WTC11 (cell line): ENCODE results near the gene SLC48A1. TPM values are rescaled to one million over a fixed set of nuclear protein-coding genes. Genes with fewer than 3 reads are reported as not detected.

Experiments
- ATAC-seq: fragments of 200-7000 bp; cut with Tn5 transposase; 2 replicates; pipeline ENCODE4 v1.10.0; 2021; ENCODE audit warnings: mild to moderate bottlenecking, moderate library complexity
- CTCF ChIA-PET: fragments of 300-600 bp; sonication (Branson Sonifier 250); formaldehyde crosslinking; loops from one replicate; lab custom pipeline; 2021; ENCODE audit warnings: antibody characterized with exemption; lab: Charles Lee
- POLR2A ChIA-PET: fragments of 350-600 bp; sonication (Branson Sonifier 250); formaldehyde crosslinking; loops from one replicate; lab custom pipeline; 2021; ENCODE audit warnings: antibody characterized with exemption; lab: Charles Lee
- DNase-seq: peaks from one replicate; pipeline ENCODE4 v3.0.0; 2021; ENCODE audit warnings: low spot score
- H3K27ac Mint-ChIP-seq: 2 replicates; pipeline ENCODE4 v1.8.0; 2021; ENCODE audit warnings: mixed read lengths
- H3K27me3 Mint-ChIP-seq: 2 replicates; pipeline ENCODE4 v1.8.0; 2021; ENCODE audit warnings: low read depth, mild to moderate bottlenecking, moderate library complexity, mixed read lengths
- H3K36me3 Mint-ChIP-seq: 2 replicates; pipeline ENCODE4 v1.8.0; 2021; ENCODE audit warnings: mixed read lengths
- H3K4me1 Mint-ChIP-seq: 2 replicates; pipeline ENCODE4 v1.8.0; 2022; ENCODE audit warnings: mixed read lengths
- H3K4me3 Mint-ChIP-seq: 2 replicates; pipeline ENCODE4 v1.8.0; 2021; ENCODE audit warnings: mild to moderate bottlenecking, moderate library complexity, mixed read lengths
- H3K9me3 Mint-ChIP-seq: 2 replicates; pipeline ENCODE4 v1.8.0; 2021; ENCODE audit warnings: mixed read lengths
- EMX1 ChIP-seq: fragments of 250-450 bp; sonication (Bioruptor Pico); IDR thresholded peaks from 2 replicates; pipeline ENCODE4 v1.8.0; 2021; ENCODE audit warnings: mild to moderate bottlenecking
- GTF2I ChIP-seq: fragments of 250-450 bp; sonication (Bioruptor Pico); conservative IDR thresholded peaks from 2 replicates; pipeline ENCODE4 v1.4.0; 2021; ENCODE audit warnings: mild to moderate bottlenecking
- IRF2 ChIP-seq: sonication (generic); formaldehyde crosslinking; IDR thresholded peaks from 2 replicates; pipeline ENCODE4 v1.8.0; 2022; ENCODE audit warnings: low read depth, missing genetic modification reagents, borderline replicate concordance
- KAT7 ChIP-seq: sonication (generic); formaldehyde crosslinking; IDR thresholded peaks from 2 replicates; pipeline ENCODE4 v1.8.1; 2023; ENCODE audit warnings: missing genetic modification reagents, mild to moderate bottlenecking, borderline replicate concordance
- NFYB ChIP-seq: sonication (generic); formaldehyde crosslinking; conservative IDR thresholded peaks from 2 replicates; pipeline ENCODE4 v1.8.0; 2022; ENCODE audit warnings: low read depth, missing genetic modification reagents
- NR3C1 ChIP-seq: sonication (generic); formaldehyde crosslinking; conservative IDR thresholded peaks from 2 replicates; pipeline ENCODE4 v1.8.1; 2023; ENCODE audit warnings: low read depth, mild to moderate bottlenecking, missing genetic modification reagents
- SMAD4 ChIP-seq: sonication (generic); formaldehyde crosslinking; IDR thresholded peaks from 2 replicates; pipeline ENCODE4 v1.8.0; 2022; ENCODE audit warnings: mild to moderate bottlenecking, missing genetic modification reagents
- ZNF121 ChIP-seq: sonication (generic); formaldehyde crosslinking; IDR thresholded peaks from 2 replicates; pipeline ENCODE4 v1.8.0; 2023; ENCODE audit warnings: missing genetic modification reagents
- ZNF232 ChIP-seq: sonication (generic); formaldehyde crosslinking; IDR thresholded peaks from 2 replicates; pipeline ENCODE4 v1.8.0; 2022; ENCODE audit warnings: mild to moderate bottlenecking, missing genetic modification reagents
- total RNA-seq: library from RNA; stranded (reverse); gene quantifications from 3 replicates; pipeline ENCODE4 v1.2.3, GENCODE V29; 2021
- TF ChIP-seq, protein P1 (sequence below): sonication (generic); formaldehyde crosslinking; IDR thresholded peaks from 2 replicates; pipeline ENCODE4 v1.8.1; 2023; ENCODE audit warnings: mild to moderate bottlenecking, missing genetic modification reagents, borderline replicate concordance
- TF ChIP-seq, protein P2 (sequence below): fragments of 250-450 bp; sonication (Bioruptor Pico); IDR thresholded peaks from 2 replicates; pipeline ENCODE4 v1.9.0; 2021; ENCODE audit warnings: mild to moderate bottlenecking
- TF ChIP-seq, protein P3 (sequence below): fragments of 200-600 bp; IDR thresholded peaks from 2 replicates; pipeline ENCODE4 v1.8.0; 2022; ENCODE audit warnings: antibody characterized with exemption
- TF ChIP-seq, protein P4 (sequence below): sonication (generic); formaldehyde crosslinking; conservative IDR thresholded peaks from 2 replicates; pipeline ENCODE4 v1.8.1; 2023; ENCODE audit warnings: mild to moderate bottlenecking, low read depth, missing genetic modification reagents, moderate library complexity
- TF ChIP-seq, protein P5 (sequence below): sonication (generic); formaldehyde crosslinking; IDR thresholded peaks from 2 replicates; pipeline ENCODE4 v1.8.1; 2023; ENCODE audit warnings: mild to moderate bottlenecking, moderate library complexity, missing genetic modification reagents

SLC48A1 gene
- total RNA-seq, 1 experiment from 2014 or later: 13.8 TPM

DNA sequence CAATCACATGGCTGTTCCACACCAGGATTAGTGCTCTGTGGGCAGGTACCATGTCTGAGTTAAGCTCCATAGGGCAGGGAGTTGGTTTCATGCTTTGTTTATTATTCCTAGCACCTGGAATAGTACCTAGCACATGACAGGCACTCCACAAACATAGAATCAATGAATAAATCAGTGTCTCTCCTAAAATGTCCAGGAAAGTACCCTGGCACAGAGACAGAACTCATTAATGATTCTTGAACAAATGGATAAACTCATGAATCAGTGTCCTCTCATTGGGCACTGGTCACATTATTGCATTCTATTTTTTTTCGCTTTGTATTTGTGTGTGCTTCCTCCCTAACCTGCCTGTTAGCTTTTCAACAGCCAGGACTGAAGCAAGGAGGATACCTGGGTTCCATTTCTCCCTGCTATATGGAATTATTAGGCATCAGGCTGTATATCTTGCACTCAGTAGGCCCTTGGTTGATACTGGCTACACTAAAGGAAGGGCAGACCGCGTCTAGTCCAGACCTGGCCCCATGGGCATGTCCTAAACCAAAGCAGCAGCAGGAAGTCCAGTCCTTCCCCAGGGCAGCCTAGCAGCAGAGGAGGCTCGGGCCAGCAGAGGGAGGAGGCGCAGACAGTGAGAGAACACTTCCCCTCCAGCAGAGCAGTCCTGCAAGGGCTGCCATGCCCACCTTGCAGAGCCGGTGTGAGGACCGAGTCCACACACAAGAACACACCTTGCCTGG lies 28.3 kb downstream of the SLC48A1 start:
- Mint-ChIP-seq H3K27ac (peak overlapping the region; percentile 49; the same call in 1 of the 2 replicates), H3K9me3 (no peaks in the 10 kb centered on the region), H3K36me3 (peaks cover 3% of the 10 kb centered on the region; the same call in 1 of the 2 replicates), H3K4me3 (no peak overlapping the region), H3K4me1 (peaks cover 46% of the 10 kb centered on the region), H3K27me3 (no peaks in the 10 kb centered on the region)
- POLR2A ChIA-PET: no interaction called here
- CTCF ChIA-PET: interaction anchor here (0.9 to 14.9 kb wide), 16 partner anchors 11 to 148 kb away, joined by 3 to 408 read pairs (median 10); partner anchors contain the start of genes SLC48A1 and VDR
- TF ChIP-seq, protein P1, sequence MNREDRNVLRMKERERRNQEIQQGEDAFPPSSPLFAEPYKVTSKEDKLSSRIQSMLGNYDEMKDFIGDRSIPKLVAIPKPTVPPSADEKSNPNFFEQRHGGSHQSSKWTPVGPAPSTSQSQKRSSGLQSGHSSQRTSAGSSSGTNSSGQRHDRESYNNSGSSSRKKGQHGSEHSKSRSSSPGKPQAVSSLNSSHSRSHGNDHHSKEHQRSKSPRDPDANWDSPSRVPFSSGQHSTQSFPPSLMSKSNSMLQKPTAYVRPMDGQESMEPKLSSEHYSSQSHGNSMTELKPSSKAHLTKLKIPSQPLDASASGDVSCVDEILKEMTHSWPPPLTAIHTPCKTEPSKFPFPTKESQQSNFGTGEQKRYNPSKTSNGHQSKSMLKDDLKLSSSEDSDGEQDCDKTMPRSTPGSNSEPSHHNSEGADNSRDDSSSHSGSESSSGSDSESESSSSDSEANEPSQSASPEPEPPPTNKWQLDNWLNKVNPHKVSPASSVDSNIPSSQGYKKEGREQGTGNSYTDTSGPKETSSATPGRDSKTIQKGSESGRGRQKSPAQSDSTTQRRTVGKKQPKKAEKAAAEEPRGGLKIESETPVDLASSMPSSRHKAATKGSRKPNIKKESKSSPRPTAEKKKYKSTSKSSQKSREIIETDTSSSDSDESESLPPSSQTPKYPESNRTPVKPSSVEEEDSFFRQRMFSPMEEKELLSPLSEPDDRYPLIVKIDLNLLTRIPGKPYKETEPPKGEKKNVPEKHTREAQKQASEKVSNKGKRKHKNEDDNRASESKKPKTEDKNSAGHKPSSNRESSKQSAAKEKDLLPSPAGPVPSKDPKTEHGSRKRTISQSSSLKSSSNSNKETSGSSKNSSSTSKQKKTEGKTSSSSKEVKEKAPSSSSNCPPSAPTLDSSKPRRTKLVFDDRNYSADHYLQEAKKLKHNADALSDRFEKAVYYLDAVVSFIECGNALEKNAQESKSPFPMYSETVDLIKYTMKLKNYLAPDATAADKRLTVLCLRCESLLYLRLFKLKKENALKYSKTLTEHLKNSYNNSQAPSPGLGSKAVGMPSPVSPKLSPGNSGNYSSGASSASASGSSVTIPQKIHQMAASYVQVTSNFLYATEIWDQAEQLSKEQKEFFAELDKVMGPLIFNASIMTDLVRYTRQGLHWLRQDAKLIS (CRISPR knock-in tag): no peak
- TF ChIP-seq NFYB (CRISPR knock-in tag) (no peak), KAT7 (CRISPR knock-in tag) (no peak), EMX1 (no peak), ZNF232 (CRISPR knock-in tag) (no peak), NR3C1 (CRISPR knock-in tag) (no peak), IRF2 (CRISPR knock-in tag) (no peak), SMAD4 (CRISPR knock-in tag) (no peak), ZNF121 (CRISPR knock-in tag) (no peak), GTF2I (CRISPR knock-in tag) (no peak)
- TF ChIP-seq, protein P2, sequence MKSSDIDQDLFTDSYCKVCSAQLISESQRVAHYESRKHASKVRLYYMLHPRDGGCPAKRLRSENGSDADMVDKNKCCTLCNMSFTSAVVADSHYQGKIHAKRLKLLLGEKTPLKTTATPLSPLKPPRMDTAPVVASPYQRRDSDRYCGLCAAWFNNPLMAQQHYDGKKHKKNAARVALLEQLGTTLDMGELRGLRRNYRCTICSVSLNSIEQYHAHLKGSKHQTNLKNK (CRISPR knock-in tag): no peak
- TF ChIP-seq, protein P3, sequence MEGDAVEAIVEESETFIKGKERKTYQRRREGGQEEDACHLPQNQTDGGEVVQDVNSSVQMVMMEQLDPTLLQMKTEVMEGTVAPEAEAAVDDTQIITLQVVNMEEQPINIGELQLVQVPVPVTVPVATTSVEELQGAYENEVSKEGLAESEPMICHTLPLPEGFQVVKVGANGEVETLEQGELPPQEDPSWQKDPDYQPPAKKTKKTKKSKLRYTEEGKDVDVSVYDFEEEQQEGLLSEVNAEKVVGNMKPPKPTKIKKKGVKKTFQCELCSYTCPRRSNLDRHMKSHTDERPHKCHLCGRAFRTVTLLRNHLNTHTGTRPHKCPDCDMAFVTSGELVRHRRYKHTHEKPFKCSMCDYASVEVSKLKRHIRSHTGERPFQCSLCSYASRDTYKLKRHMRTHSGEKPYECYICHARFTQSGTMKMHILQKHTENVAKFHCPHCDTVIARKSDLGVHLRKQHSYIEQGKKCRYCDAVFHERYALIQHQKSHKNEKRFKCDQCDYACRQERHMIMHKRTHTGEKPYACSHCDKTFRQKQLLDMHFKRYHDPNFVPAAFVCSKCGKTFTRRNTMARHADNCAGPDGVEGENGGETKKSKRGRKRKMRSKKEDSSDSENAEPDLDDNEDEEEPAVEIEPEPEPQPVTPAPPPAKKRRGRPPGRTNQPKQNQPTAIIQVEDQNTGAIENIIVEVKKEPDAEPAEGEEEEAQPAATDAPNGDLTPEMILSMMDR: no peak
- TF ChIP-seq, protein P4, sequence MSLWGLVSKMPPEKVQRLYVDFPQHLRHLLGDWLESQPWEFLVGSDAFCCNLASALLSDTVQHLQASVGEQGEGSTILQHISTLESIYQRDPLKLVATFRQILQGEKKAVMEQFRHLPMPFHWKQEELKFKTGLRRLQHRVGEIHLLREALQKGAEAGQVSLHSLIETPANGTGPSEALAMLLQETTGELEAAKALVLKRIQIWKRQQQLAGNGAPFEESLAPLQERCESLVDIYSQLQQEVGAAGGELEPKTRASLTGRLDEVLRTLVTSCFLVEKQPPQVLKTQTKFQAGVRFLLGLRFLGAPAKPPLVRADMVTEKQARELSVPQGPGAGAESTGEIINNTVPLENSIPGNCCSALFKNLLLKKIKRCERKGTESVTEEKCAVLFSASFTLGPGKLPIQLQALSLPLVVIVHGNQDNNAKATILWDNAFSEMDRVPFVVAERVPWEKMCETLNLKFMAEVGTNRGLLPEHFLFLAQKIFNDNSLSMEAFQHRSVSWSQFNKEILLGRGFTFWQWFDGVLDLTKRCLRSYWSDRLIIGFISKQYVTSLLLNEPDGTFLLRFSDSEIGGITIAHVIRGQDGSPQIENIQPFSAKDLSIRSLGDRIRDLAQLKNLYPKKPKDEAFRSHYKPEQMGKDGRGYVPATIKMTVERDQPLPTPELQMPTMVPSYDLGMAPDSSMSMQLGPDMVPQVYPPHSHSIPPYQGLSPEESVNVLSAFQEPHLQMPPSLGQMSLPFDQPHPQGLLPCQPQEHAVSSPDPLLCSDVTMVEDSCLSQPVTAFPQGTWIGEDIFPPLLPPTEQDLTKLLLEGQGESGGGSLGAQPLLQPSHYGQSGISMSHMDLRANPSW (CRISPR knock-in tag): no peak
- TF ChIP-seq, protein P5, sequence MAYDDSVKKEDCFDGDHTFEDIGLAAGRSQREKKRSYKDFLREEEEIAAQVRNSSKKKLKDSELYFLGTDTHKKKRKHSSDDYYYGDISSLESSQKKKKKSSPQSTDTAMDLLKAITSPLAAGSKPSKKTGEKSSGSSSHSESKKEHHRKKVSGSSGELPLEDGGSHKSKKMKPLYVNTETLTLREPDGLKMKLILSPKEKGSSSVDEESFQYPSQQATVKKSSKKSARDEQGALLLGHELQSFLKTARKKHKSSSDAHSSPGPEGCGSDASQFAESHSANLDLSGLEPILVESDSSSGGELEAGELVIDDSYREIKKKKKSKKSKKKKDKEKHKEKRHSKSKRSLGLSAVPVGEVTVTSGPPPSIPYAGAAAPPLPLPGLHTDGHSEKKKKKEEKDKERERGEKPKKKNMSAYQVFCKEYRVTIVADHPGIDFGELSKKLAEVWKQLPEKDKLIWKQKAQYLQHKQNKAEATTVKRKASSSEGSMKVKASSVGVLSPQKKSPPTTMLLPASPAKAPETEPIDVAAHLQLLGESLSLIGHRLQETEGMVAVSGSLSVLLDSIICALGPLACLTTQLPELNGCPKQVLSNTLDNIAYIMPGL (CRISPR knock-in tag): no peak
- DNase-seq (no peak), ATAC-seq (no peak)
